HUES64 (cell line): Measurements from ENCODE around the gene NT5DC4.

Experiments
- H3K27ac ChIP-seq: 2 replicates; pipeline ENCODE4 v1.7.0; 2013; ENCODE audit warnings: low read depth, low read length, inconsistent platforms
- H3K27me3 ChIP-seq: 2 replicates; pipeline ENCODE4 v1.6.1; 2013; ENCODE audit warnings: mild to moderate bottlenecking, low read length; ENCODE audit not compliant: insufficient read depth
- H3K36me3 ChIP-seq: 2 replicates; pipeline ENCODE4 v1.6.1; 2013; ENCODE audit warnings: mild to moderate bottlenecking, low read length; ENCODE audit not compliant: insufficient read depth
- H3K4me1 ChIP-seq: 2 replicates; pipeline ENCODE4 v1.6.1; 2013; ENCODE audit warnings: mild to moderate bottlenecking, low read length, moderate library complexity; ENCODE audit not compliant: insufficient read depth
- H3K4me3 ChIP-seq: 2 replicates; pipeline ENCODE4 v1.5.1; 2013; ENCODE audit warnings: mild to moderate bottlenecking, low read length, moderate library complexity
- H3K9ac ChIP-seq: 2 replicates; pipeline ENCODE4 v1.6.1; 2013; ENCODE audit warnings: mild to moderate bottlenecking, low read depth, low read length
- H3K9me3 ChIP-seq: 2 replicates; pipeline ENCODE4 v1.6.1; 2013; ENCODE audit warnings: low read depth, low read length; ENCODE audit not compliant: insufficient read depth
- WGBS: fragments of 150-250, 120-280 bp; methylation state at CpG from one replicate; pipeline ENCODE4 v1.1.7; 2013; ENCODE audit warnings: missing lambda C conversion rate; 5-methylcytosine and 5-hydroxymethylcytosine counted together

The NT5DC4 gene

DNA sequence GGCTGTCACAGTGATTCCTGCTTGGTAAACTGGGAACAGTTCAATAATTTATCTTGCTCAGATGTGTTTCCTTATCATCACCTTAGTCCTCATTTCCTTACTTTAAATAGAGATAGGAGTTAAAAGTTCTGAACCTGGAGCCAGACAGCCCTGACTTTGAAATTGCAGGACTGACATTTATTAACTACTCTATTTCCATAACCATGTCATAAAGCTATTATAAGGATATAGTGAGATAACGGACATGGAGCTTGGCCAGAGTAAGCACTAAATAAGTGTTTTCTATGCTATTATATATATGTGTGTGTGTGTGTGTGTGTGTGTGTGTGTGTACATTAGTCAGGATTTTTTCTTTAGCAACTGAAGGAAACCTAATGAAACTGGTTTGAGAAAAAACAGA, 13.1 kb downstream of the NT5DC4 start:
- no peaks in the 10 kb centered on the region for H3K9me3 ChIP-seq
- peaks cover 18% of the 10 kb centered on the region for H3K36me3 ChIP-seq
- H3K9ac ChIP-seq, result no peak overlapping the region
- H3K4me3 ChIP-seq, result no peak overlapping the region
- H3K27me3 ChIP-seq, result no peaks in the 10 kb centered on the region
- H3K27ac ChIP-seq, result no peak overlapping the region
- WGBS, result no CpG with 5 or more reads among the region's 1 CpG
- H3K4me1 ChIP-seq, result no peaks in the 10 kb centered on the region

DNA sequence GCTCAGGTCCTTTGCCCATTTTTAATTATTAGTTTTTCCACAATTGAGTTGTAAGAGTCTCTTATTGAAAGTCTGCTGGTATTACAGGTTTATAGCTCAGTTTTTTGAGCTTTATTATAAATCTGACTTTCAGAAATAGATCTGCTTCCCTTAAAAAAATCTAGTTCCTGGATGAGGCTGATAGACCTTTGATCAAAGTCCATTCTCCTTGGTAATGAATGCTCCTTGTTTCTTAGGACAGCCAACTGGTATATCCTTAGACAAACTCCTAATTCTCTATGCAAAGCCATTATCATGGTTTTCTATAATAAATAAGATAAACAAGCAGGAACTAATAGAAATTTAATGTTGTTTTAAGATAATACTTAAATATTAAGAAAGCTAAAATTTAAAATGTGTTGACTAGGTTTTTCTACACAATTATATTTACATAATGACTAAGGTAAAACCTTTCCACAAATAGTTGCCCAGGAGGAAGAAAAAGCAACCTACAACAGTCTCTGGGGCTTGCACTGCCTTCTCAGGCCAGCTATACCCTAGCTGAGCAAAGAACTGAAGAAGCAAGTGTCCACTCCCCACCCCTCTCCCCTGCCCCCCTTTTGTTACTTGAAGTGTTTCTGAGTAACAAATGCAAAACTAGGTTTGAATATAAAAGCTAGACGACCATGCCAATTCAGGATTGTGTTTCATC, 16.9 kb downstream of the NT5DC4 start:
- Histone ChIP-seq H3K4me3 (no peak overlapping the region), H3K4me1 (no peaks in the 10 kb centered on the region), H3K27ac (no peak overlapping the region), H3K36me3 (peaks cover 56% of the 10 kb centered on the region), H3K27me3 (no peaks in the 10 kb centered on the region), H3K9ac (no peak overlapping the region), H3K9me3 (no peaks in the 10 kb centered on the region)
- whole genome bisulfite sequencing, result 100% methylated on average over 1 of the region's 1 CpG

- H3K9me3 ChIP-seq, result no peaks in the 10 kb centered on the region
- H3K4me1 ChIP-seq, result no peaks in the 10 kb centered on the region
- no peak overlapping the region for H3K9ac ChIP-seq
- H3K36me3 ChIP-seq, result peaks cover 77% of the 10 kb centered on the region
- 91% methylated on average over 7 of the region's 7 CpGs for WGBS
- H3K27me3 ChIP-seq, result no peaks in the 10 kb centered on the region
- H3K4me3 ChIP-seq, result no peak overlapping the region
- H3K27ac ChIP-seq, result no peak overlapping the region
These were observed 19.7 kb downstream of the NT5DC4 start for GRCh38 chr2:112740527-112740926.

DNA sequence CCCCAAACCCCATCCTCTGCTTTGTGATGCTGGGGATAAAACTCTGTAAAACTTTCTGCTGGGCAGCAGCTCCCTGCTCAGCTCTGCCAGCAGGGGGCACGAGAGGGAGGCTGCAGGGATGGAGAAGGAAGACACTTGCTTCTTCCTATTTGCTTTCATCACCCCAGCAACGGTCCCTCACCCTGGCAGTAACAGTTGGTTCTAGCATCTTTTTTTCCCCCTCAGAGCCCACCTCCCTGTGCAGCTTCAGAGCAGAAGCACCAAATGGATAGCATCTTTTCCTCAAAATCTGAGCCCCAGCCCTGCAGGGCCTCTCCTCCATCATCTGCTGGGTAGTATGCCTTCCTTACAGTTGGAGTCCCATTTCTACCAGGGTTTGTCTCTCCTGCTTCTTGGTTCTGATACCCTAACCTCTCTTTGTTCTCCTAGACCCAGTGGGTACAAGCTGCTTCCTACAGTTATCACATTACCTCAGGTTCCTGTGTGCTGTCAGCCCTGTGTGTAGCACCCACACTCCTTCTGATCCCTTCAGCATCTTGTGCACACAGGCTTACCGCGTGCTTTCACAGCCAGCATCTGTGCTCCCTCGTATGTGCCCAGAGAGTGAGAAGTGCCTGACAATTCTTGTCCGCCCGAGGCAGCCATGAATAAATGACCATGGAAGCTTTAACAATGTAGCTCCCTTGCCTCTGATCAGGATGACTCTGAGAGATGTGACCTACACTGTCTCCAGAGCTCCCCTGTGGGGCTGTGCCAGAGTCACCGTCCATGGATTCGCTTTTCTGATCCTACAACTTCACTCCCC, 29.1 kb downstream of the NT5DC4 start:
- H3K4me3 ChIP-seq, result no peak overlapping the region
- 80% methylated on average over 9 of the region's 9 CpGs for WGBS
- no peaks in the 10 kb centered on the region for H3K9me3 ChIP-seq
- H3K27me3 ChIP-seq, result no peaks in the 10 kb centered on the region
- H3K4me1 ChIP-seq, result no peaks in the 10 kb centered on the region
- H3K36me3 ChIP-seq, result peaks cover 73% of the 10 kb centered on the region
- H3K27ac ChIP-seq, result no peak overlapping the region
- H3K9ac ChIP-seq, result no peak overlapping the region

DNA sequence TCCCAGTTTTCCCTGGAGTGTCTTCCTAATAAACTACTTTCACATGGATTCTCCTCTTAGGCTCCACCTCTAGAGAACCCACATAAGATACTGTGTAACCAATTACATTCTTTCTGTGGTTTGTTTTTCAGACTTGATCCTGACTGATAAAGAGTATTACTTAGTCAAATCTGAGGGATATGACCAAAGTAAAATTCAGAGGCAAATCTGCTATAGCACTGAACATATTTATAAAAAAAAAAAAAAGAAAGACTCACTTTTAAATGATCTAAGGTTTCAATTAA, 29.7 kb downstream of the NT5DC4 start:
- Histone ChIP-seq H3K4me3 (no peak overlapping the region), H3K9me3 (no peaks in the 10 kb centered on the region), H3K27ac (no peak overlapping the region), H3K36me3 (peaks cover 77% of the 10 kb centered on the region), H3K9ac (no peak overlapping the region), H3K4me1 (no peaks in the 10 kb centered on the region), H3K27me3 (no peaks in the 10 kb centered on the region)

GRCh38 chr2:112751451-112752197, 30.8 kb downstream of the NT5DC4 start:
- Histone ChIP-seq H3K4me1 (no peaks in the 10 kb centered on the region), H3K9ac (no peak overlapping the region), H3K4me3 (no peak overlapping the region), H3K27me3 (no peaks in the 10 kb centered on the region), H3K27ac (no peak overlapping the region), H3K36me3 (peaks cover 78% of the 10 kb centered on the region), H3K9me3 (no peaks in the 10 kb centered on the region)

DNA sequence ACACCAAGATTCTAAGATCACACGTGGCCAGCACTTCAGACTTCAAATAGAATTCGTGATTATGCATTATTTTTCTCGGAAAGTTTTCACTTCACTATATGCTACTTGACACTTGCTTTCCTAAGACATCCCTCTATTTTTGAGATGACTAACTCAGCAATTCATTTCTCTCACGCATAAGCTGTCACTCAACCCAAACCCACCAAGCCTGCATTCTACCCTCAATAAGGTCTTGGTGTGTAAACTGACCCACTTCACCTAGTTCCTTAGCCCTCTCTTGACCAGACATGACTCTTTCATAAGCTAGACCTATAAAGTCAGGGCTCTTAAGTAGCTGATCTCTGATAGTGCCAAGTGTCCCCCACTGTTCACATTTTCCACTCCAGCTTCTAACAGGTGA, 31.8 kb downstream of the NT5DC4 start:
- peaks cover 76% of the 10 kb centered on the region for H3K36me3 ChIP-seq
- WGBS, result 96% methylated on average over 4 of the region's 4 CpGs
- H3K27ac ChIP-seq, result no peak overlapping the region
- no peaks in the 10 kb centered on the region for H3K27me3 ChIP-seq
- H3K9ac ChIP-seq, result no peak overlapping the region
- no peak overlapping the region for H3K4me3 ChIP-seq
- H3K9me3 ChIP-seq, result no peaks in the 10 kb centered on the region
- no peaks in the 10 kb centered on the region for H3K4me1 ChIP-seq

- WGBS, result 97% methylated on average over 1 of the region's 1 CpG
- Histone ChIP-seq H3K9ac (no peak overlapping the region), H3K36me3 (peaks cover 90% of the 10 kb centered on the region), H3K9me3 (no peaks in the 10 kb centered on the region), H3K4me1 (no peaks in the 10 kb centered on the region), H3K27ac (no peak overlapping the region), H3K27me3 (no peaks in the 10 kb centered on the region), H3K4me3 (no peak overlapping the region)
These were observed 33.7 kb downstream of the NT5DC4 start for GRCh38 chr2:112754564-112754963.

DNA sequence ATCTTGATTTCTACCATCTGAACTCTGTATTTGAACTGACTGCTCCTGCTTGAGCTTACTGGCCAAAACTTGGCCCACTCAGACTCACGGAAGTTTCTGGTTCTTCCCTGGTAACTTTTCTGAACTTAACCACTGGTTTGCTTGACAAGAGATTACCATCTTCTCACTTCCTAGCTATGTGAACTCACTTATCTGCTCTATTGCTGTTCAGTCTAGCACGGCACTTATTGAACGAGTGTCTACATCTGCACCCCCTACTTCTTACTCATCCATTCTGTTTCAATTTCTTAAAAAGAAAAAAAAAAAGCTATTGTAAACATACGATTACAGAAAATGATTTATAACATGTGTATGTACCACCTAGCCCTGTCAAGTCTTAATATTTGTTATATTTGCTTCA, 34.6 kb downstream of the NT5DC4 start:
- Histone ChIP-seq H3K9me3 (no peaks in the 10 kb centered on the region), H3K36me3 (peaks cover 94% of the 10 kb centered on the region), H3K4me3 (no peak overlapping the region), H3K4me1 (no peaks in the 10 kb centered on the region), H3K27ac (no peak overlapping the region), H3K9ac (no peak overlapping the region), H3K27me3 (no peaks in the 10 kb centered on the region)
- WGBS, result 96% methylated on average over 3 of the region's 4 CpGs

GRCh38 chr2:112756207-112756606, 35.4 kb downstream of the NT5DC4 start:
- no peak overlapping the region for H3K4me3 ChIP-seq
- 89% methylated on average over 2 of the region's 3 CpGs for WGBS
- H3K9ac ChIP-seq, result no peak overlapping the region
- no peaks in the 10 kb centered on the region for H3K9me3 ChIP-seq
- no peaks in the 10 kb centered on the region for H3K27me3 ChIP-seq
- H3K27ac ChIP-seq, result no peak overlapping the region
- peaks cover 93% of the 10 kb centered on the region for H3K36me3 ChIP-seq
- no peaks in the 10 kb centered on the region for H3K4me1 ChIP-seq

GRCh38 chr2:112757265-112757664, 36.4 kb downstream of the NT5DC4 start:
- Histone ChIP-seq H3K4me3 (no peak overlapping the region), H3K9ac (no peak overlapping the region), H3K27me3 (no peaks in the 10 kb centered on the region), H3K36me3 (peaks cover 92% of the 10 kb centered on the region), H3K4me1 (no peaks in the 10 kb centered on the region), H3K27ac (no peak overlapping the region), H3K9me3 (no peaks in the 10 kb centered on the region)
- WGBS, result 92% methylated on average over 3 of the region's 3 CpGs
